Suprapubic skin (tissue), 4 donors: Measurements from ENCODE around the gene UMAD1. TPM values are rescaled to one million over a fixed set of nuclear protein-coding genes. Genes with fewer than 3 reads are reported as not detected.

Experiments used
- DNase-seq, 2 donors: peaks; one replicate each; pipeline ENCODE4 v3.0.0-alpha.2; 2019; ENCODE audit warnings: low spot score in 2 of 2
- H3K27ac ChIP-seq: fragments of 200-600 bp; sonication (generic); one replicate; pipeline ENCODE4 v1.5.1; 2019
- H3K27me3 ChIP-seq: fragments of 200-600 bp; sonication (generic); one replicate; pipeline ENCODE4 v1.5.1; 2019
- H3K36me3 ChIP-seq: fragments of 200-600 bp; sonication (generic); one replicate; pipeline ENCODE4 v1.5.1; 2019
- H3K4me1 ChIP-seq: fragments of 200-600 bp; sonication (generic); one replicate; pipeline ENCODE4 v1.5.1; 2019
- H3K4me3 ChIP-seq: fragments of 200-600 bp; sonication (generic); one replicate; pipeline ENCODE4 v1.5.1; 2019; ENCODE audit warnings: mild to moderate bottlenecking
- H3K9me3 ChIP-seq: fragments of 200-600 bp; sonication (generic); one replicate; pipeline ENCODE4 v1.5.1; 2019
- CTCF ChIP-seq, 2 donors: fragments of 200-600 bp in 1 of 2; fragments of 450-650 bp in 1 of 2; sonication (generic) in 1 of 2; IDR thresholded peaks; one replicate each; pipeline ENCODE4 v1.5.1; 2016 to 2019; ENCODE audit warnings: antibody characterized with exemption in 2 of 2, mild to moderate bottlenecking in 1 of 2, moderate library complexity in 1 of 2
- EP300 ChIP-seq: sonication (generic); formaldehyde crosslinking; IDR thresholded peaks from one replicate; pipeline ENCODE4 v1.6.1; 2017; ENCODE audit warnings: antibody characterized with exemption
- POLR2A ChIP-seq, 2 donors: fragments of 450-650 bp; IDR thresholded peaks; one replicate each; pipeline ENCODE4 v1.6.1; 2017; ENCODE audit warnings: antibody characterized with exemption in 2 of 2, mild to moderate bottlenecking in 2 of 2, moderate library complexity in 2 of 2
- POLR2AphosphoS5 ChIP-seq, 3 donors: sonication (generic); formaldehyde crosslinking; IDR thresholded peaks; one replicate each; pipeline ENCODE4 v1.6.1; 2017; ENCODE audit warnings: antibody characterized with exemption in 3 of 3
- WGBS: methylation state at CpG from one replicate; pipeline ENCODE4 v1.1.5; 2018; 5-methylcytosine and 5-hydroxymethylcytosine counted together
- total RNA-seq, 4 donors: library from RNA; depleted of rRNA; stranded (reverse); fragments of >200 nt; gene quantifications; one replicate each; pipeline ENCODE4 v1.1.0, GENCODE V29; 2016

UMAD1 gene
- total RNA-seq, 4 donors from 2014 or later: 9.3 to 28.9 (median 17.7) TPM

- no peak for DNase-seq
- Histone ChIP-seq H3K4me1 (no peaks in the 10 kb centered on the region), H3K27me3 (no peaks in the 10 kb centered on the region), H3K36me3 (no peaks in the 10 kb centered on the region), H3K4me3 (no peak overlapping the region), H3K9me3 (no peaks in the 10 kb centered on the region), H3K27ac (no peak overlapping the region)
- WGBS: 90% methylated on average over 1 of the region's 1 CpG
- no peak for TF ChIP-seq POLR2AphosphoS5 (IDR thresholded peaks at IDR 0.05)
- no peak for TF ChIP-seq POLR2A (IDR thresholded peaks at IDR 0.05)
- no peak for TF ChIP-seq EP300
- no peak for TF ChIP-seq CTCF (IDR thresholded peaks at IDR 0.05)
Measured at GRCh38 chr7:7810380-7810779, 169.8 kb downstream of the UMAD1 start.

GRCh38 chr7:7810826-7811225, 170.3 kb downstream of the UMAD1 start:
- Histone ChIP-seq H3K4me1 (no peaks in the 10 kb centered on the region), H3K9me3 (no peaks in the 10 kb centered on the region), H3K27ac (no peak overlapping the region), H3K4me3 (no peak overlapping the region), H3K36me3 (no peaks in the 10 kb centered on the region), H3K27me3 (no peaks in the 10 kb centered on the region)
- 94% methylated on average over 2 of the region's 2 CpGs for WGBS
- TF ChIP-seq EP300 (no peak), CTCF (IDR thresholded peaks at IDR 0.05) (no peak), POLR2A (IDR thresholded peaks at IDR 0.05) (no peak)
- DNase-seq: no peak

- no peak for DNase-seq
- Histone ChIP-seq H3K36me3 (no peaks in the 10 kb centered on the region), H3K4me1 (no peaks in the 10 kb centered on the region), H3K27me3 (no peaks in the 10 kb centered on the region), H3K9me3 (no peaks in the 10 kb centered on the region), H3K4me3 (no peak overlapping the region), H3K27ac (no peak overlapping the region)
- WGBS: 74% methylated on average over 1 of the region's 1 CpG
- no peak for TF ChIP-seq POLR2A (IDR thresholded peaks at IDR 0.05)
- TF ChIP-seq POLR2AphosphoS5 (IDR thresholded peaks at IDR 0.05): no peak
- no peak for TF ChIP-seq EP300
Measured at GRCh38 chr7:7812112-7812511, 171.6 kb downstream of the UMAD1 start.

- H3K4me3 ChIP-seq: no peak overlapping the region
Measured at GRCh38 chr7:7815395-7815794, 174.8 kb downstream of the UMAD1 start.

GRCh38 chr7:7816084-7816483, 175.5 kb downstream of the UMAD1 start:
- H3K27ac ChIP-seq: no peak overlapping the region
- no peak for DNase-seq
- no peak overlapping the region for H3K4me3 ChIP-seq
- H3K9me3 ChIP-seq: no peaks in the 10 kb centered on the region
- WGBS: 68% methylated on average over 7 of the region's 7 CpGs
- TF ChIP-seq EP300 (no peak), POLR2AphosphoS5 (IDR thresholded peaks at IDR 0.05) (no peak), CTCF (IDR thresholded peaks at IDR 0.05) (no peak)
- H3K36me3 ChIP-seq: no peaks in the 10 kb centered on the region
- no peaks in the 10 kb centered on the region for H3K4me1 ChIP-seq
- no peaks in the 10 kb centered on the region for H3K27me3 ChIP-seq

More at GRCh38 chr7:7815395-7815794, 174.8 kb downstream of the UMAD1 start:
- 100% methylated on average over 1 of the region's 1 CpG for WGBS
- H3K27me3 ChIP-seq: no peaks in the 10 kb centered on the region
- H3K9me3 ChIP-seq: no peaks in the 10 kb centered on the region
- TF ChIP-seq POLR2A (IDR thresholded peaks at IDR 0.05) (no peak), POLR2AphosphoS5 (IDR thresholded peaks at IDR 0.05) (no peak), EP300 (no peak), CTCF (IDR thresholded peaks at IDR 0.05) (no peak)
- no peak overlapping the region for H3K27ac ChIP-seq
- H3K4me1 ChIP-seq: no peaks in the 10 kb centered on the region
- no peaks in the 10 kb centered on the region for H3K36me3 ChIP-seq
- no peak for DNase-seq

- Histone ChIP-seq H3K36me3 (no peaks in the 10 kb centered on the region), H3K27ac (no peak overlapping the region), H3K4me3 (no peak overlapping the region), H3K27me3 (no peaks in the 10 kb centered on the region), H3K4me1 (no peaks in the 10 kb centered on the region), H3K9me3 (no peaks in the 10 kb centered on the region)
- TF ChIP-seq POLR2AphosphoS5 (IDR thresholded peaks at IDR 0.05) (no peak), EP300 (no peak), CTCF (IDR thresholded peaks at IDR 0.05) (no peak), POLR2A (IDR thresholded peaks at IDR 0.05) (no peak)
- no peak for DNase-seq
- 78% methylated on average over 7 of the region's 7 CpGs for WGBS
Measured at GRCh38 chr7:7816816-7817536, 176.4 kb downstream of the UMAD1 start.
